H1 (cell line): ENCODE results near the gene PRKAG3. TPM values are rescaled to one million over a fixed set of nuclear protein-coding genes. Genes with fewer than 3 reads are reported as not detected.

Experiments used
- CTCF ChIA-PET: fragments of 300-600 bp; sonication (Branson Sonifier 250); formaldehyde crosslinking; loops from one replicate; lab custom pipeline; 2021; ENCODE audit not compliant: partially characterized antibody; lab: Charles Lee
- POLR2A ChIA-PET: fragments of 300-600 bp; sonication (Branson Sonifier 250); formaldehyde crosslinking; loops from one replicate; lab custom pipeline; 2021; ENCODE audit warnings: inconsistent platforms; ENCODE audit not compliant: partially characterized antibody; lab: Charles Lee
- DNase-seq, 2 experiments: peaks; one replicate each; pipeline versions ENCODE4 v3.0.0 to v3.0.0-alpha.2; 2010 to 2022; ENCODE audit warnings: low spot score in 2 of 2, low read depth in 1 of 2, mixed read lengths in 1 of 2
- FAIRE-seq: peaks from 2 replicates; lab custom pipeline; 2011; peaks lifted over from hg19 to GRCh38; lab: Jason Lieb, UNC
- H2AFZ ChIP-seq: 2 replicates; pipeline ENCODE4 v1.8.1; 2012; ENCODE audit warnings: low read length, inconsistent platforms
- H2AK5ac ChIP-seq: 2 replicates; pipeline ENCODE4 v1.6.1; 2013; ENCODE audit warnings: low read depth, low read length
- H2BK120ac ChIP-seq: replicated peaks from 2 replicates; pipeline ENCODE3; 2013; ENCODE audit warnings: low read depth, low read length, inconsistent platforms
- H2BK12ac ChIP-seq: 2 replicates; pipeline ENCODE4 v1.6.1; 2013; ENCODE audit warnings: low read depth, low read length
- H2BK15ac ChIP-seq: 2 replicates; pipeline ENCODE4 v1.6.1; 2013; ENCODE audit warnings: low read length
- H2BK20ac ChIP-seq: 2 replicates; pipeline ENCODE4 v1.6.1; 2013; ENCODE audit warnings: low read length
- H2BK5ac ChIP-seq: 2 replicates; pipeline ENCODE4 v1.6.1; 2013; ENCODE audit warnings: low read depth, low read length
- H3K14ac ChIP-seq: 2 replicates; pipeline ENCODE4 v1.6.1; 2013; ENCODE audit warnings: inconsistent platforms; ENCODE audit not compliant: insufficient read length
- H3K18ac ChIP-seq: 2 replicates; pipeline ENCODE4 v1.6.1; 2013; ENCODE audit warnings: low read length; ENCODE audit errors: extremely low read depth
- H3K23ac ChIP-seq: 2 replicates; pipeline ENCODE4 v1.6.1; 2013; ENCODE audit warnings: inconsistent platforms; ENCODE audit not compliant: insufficient read length
- H3K23me2 ChIP-seq: 2 replicates; pipeline ENCODE4 v1.6.1; 2013; ENCODE audit warnings: low read depth, low read length
- H3K27ac ChIP-seq: 2 replicates; pipeline ENCODE4 v1.6.1; 2011; ENCODE audit warnings: low read depth, low read length, inconsistent platforms
- H3K27me3 ChIP-seq, 4 experiments: replicated peaks in 1 of 4; 1 replicate in 1 of 4; 2 replicates in 3 of 4; pipeline versions ENCODE4 v1.6.1 to v1.8.1; 2011 to 2013; ENCODE audit warnings: low read length in 3 of 4, mild to moderate bottlenecking in 3 of 4, inconsistent platforms in 2 of 4, mixed read lengths in 2 of 4, moderate library complexity in 1 of 4; ENCODE audit not compliant: control insufficient read depth in 3 of 4, insufficient read depth in 3 of 4; ENCODE audit errors: extremely low read depth in 1 of 4
- H3K36me3 ChIP-seq, 4 experiments: 2 replicates each; pipeline versions ENCODE4 v1.6.1 to v1.8.1; 2011 to 2013; ENCODE audit warnings: mild to moderate bottlenecking in 4 of 4, low read length in 3 of 4, moderate library complexity in 2 of 4, control low read depth in 1 of 4, inconsistent platforms in 1 of 4; ENCODE audit not compliant: insufficient read depth in 4 of 4, control insufficient read depth in 2 of 4
- H3K4ac ChIP-seq: replicated peaks from 2 replicates; pipeline ENCODE3; 2013; ENCODE audit warnings: low read length, low read depth, mixed read lengths, inconsistent platforms; ENCODE audit not compliant: insufficient read length
- H3K4me1 ChIP-seq, 4 experiments: replicated peaks in 1 of 4; 1 replicate in 1 of 4; 2 replicates in 3 of 4; pipeline versions ENCODE4 v1.6.1 to v1.8.1; 2011 to 2013; ENCODE audit warnings: low read length in 3 of 4, inconsistent platforms in 2 of 4, mixed read lengths in 1 of 4; ENCODE audit not compliant: insufficient read depth in 4 of 4, control insufficient read depth in 3 of 4
- H3K4me2 ChIP-seq, 2 experiments: 2 replicates each; pipeline versions ENCODE4 v1.6.1 to v1.8.1; 2011 to 2013; ENCODE audit warnings: low read depth in 2 of 2, low read length in 2 of 2, control low read depth in 1 of 2, inconsistent platforms in 1 of 2, mild to moderate bottlenecking in 1 of 2; ENCODE audit not compliant: insufficient read depth in 1 of 2
- H3K4me3 ChIP-seq, 4 experiments: fragments of 200-600, 300-600 bp in 1 of 4; sonication (generic), shearing (Covaris generic), sonication (Bioruptor Twin) in 1 of 4; 2 replicates each; pipeline versions ENCODE4 v1.5.1 to v1.8.1; 2011 to 2016; ENCODE audit warnings: low read length in 4 of 4, low read depth in 3 of 4, control low read depth in 2 of 4, inconsistent platforms in 2 of 4, mild to moderate bottlenecking in 2 of 4, mixed read lengths in 1 of 4, moderate library complexity in 1 of 4; ENCODE audit not compliant: insufficient read depth in 2 of 4; ENCODE audit errors: extremely low read depth in 1 of 4
- H3K56ac ChIP-seq: replicated peaks from 2 replicates; pipeline ENCODE3; 2013; ENCODE audit warnings: low read depth, mild to moderate bottlenecking, mixed read lengths, low read length, inconsistent platforms; ENCODE audit not compliant: insufficient read length
- H3K79me1 ChIP-seq: 2 replicates; pipeline ENCODE4 v1.6.1; 2013; ENCODE audit warnings: low read depth, low read length, control low read depth
- H3K79me2 ChIP-seq, 2 experiments: 2 replicates each; pipeline versions ENCODE4 v1.6.1 to v1.8.1; 2012 to 2013; ENCODE audit warnings: low read length in 2 of 2, mild to moderate bottlenecking in 2 of 2, inconsistent platforms in 1 of 2; ENCODE audit not compliant: insufficient read depth in 2 of 2, control insufficient read depth in 1 of 2
- H3K9ac ChIP-seq, 4 experiments: replicated peaks in 1 of 4; 1 replicate in 1 of 4; 2 replicates in 3 of 4; pipeline versions ENCODE4 v1.6.1 to v1.8.1; 2011 to 2013; ENCODE audit warnings: low read depth in 3 of 4, low read length in 3 of 4, control low read depth in 2 of 4, mild to moderate bottlenecking in 2 of 4, moderate library complexity in 2 of 4, inconsistent platforms in 1 of 4; ENCODE audit errors: extremely low read depth in 1 of 4
- H3K9me3 ChIP-seq, 2 experiments: 2 replicates each; pipeline versions ENCODE4 v1.6.1 to v1.8.1; 2012 to 2013; ENCODE audit warnings: mild to moderate bottlenecking in 2 of 2, moderate library complexity in 2 of 2, control low read depth in 1 of 2, inconsistent platforms in 1 of 2, low read depth in 1 of 2, low read length in 1 of 2, mixed read lengths in 1 of 2; ENCODE audit not compliant: insufficient read depth in 2 of 2
- H4K20me1 ChIP-seq, 2 experiments: replicated peaks in 1 of 2; 2 replicates each; pipeline versions ENCODE3 to v1.8.1; 2011 to 2013; ENCODE audit warnings: inconsistent platforms in 2 of 2, low read length in 2 of 2, mild to moderate bottlenecking in 1 of 2; ENCODE audit not compliant: insufficient read depth in 2 of 2, control insufficient read depth in 1 of 2
- H4K5ac ChIP-seq: 2 replicates; pipeline ENCODE4 v1.6.1; 2013; ENCODE audit warnings: low read length, low read depth, mixed read lengths, inconsistent platforms; ENCODE audit not compliant: insufficient read length
- H4K8ac ChIP-seq: 2 replicates; pipeline ENCODE4 v1.8.0; 2013; ENCODE audit warnings: mild to moderate bottlenecking, moderate library complexity, low read length, inconsistent platforms; ENCODE audit not compliant: insufficient read depth; ENCODE audit errors: extremely low read depth
- H4K91ac ChIP-seq: replicated peaks from 2 replicates; pipeline ENCODE3; 2013; ENCODE audit warnings: low read length, mixed read lengths, inconsistent platforms; ENCODE audit not compliant: insufficient read length
- HDAC6 ChIP-seq: IDR thresholded peaks from one replicate; pipeline ENCODE4 v1.7.1; 2012; ENCODE audit warnings: low read depth, mild to moderate bottlenecking, inconsistent platforms, low read length, moderate library complexity
- JUND ChIP-seq: IDR thresholded peaks from 2 replicates; pipeline ENCODE4 v1.6.1; 2011; ENCODE audit warnings: mild to moderate bottlenecking, improper control_type of control experiment, low read length
- POLR2AphosphoS5 ChIP-seq: IDR thresholded peaks from 2 replicates; pipeline ENCODE4 v1.6.1; 2011; ENCODE audit warnings: low read depth, low read length
- TAF7 ChIP-seq: optimal IDR thresholded peaks from 2 replicates; pipeline ENCODE3; 2011; ENCODE audit warnings: low read depth, mild to moderate bottlenecking, inconsistent platforms, low read length, moderate library complexity, borderline replicate concordance
- WGBS, 2 experiments: shearing (Covaris generic) in 1 of 2; methylation state at CpG; one replicate each; pipeline versions ENCODE4 v1.1.6 to v1.1.7; 2013 to 2015; ENCODE audit warnings: low lambda C conversion rate in 2 of 2, mixed read lengths in 2 of 2, inconsistent platforms in 1 of 2, low coverage in 1 of 2, missing lambda C conversion rate in 1 of 2; ENCODE audit not compliant: insufficient replicate concordance in 2 of 2, insufficient coverage in 1 of 2, insufficient read length in 1 of 2; ENCODE audit errors: extremely low coverage in 1 of 2, missing lambda C conversion rate in 1 of 2; 5-methylcytosine and 5-hydroxymethylcytosine counted together
- polyA plus RNA-seq, 7 experiments: library from polyadenylated mRNA; depleted of rRNA in 3 of 7; stranded (reverse) in 5 of 7; unstranded in 2 of 7; fragments of >200 nt in 5 of 7; fragments of 200-250 nt in 2 of 7; gene quantifications; 1 replicate in 5 of 7; 2 replicates in 1 of 7; 4 replicates in 1 of 7; pipeline versions ENCODE4 v1.2.1 to v1.2.3, GENCODE V29; 2011 to 2013; ENCODE audit warnings: missing spikeins in 2 of 7, mixed read lengths in 2 of 7
- total RNA-seq: library from RNA; stranded (reverse); fragmentation: NEBNext Ultra II Directional; extraction: Animal tissue kit (Norgen Biotek cat#: 25700); gene quantifications from 2 replicates; pipeline ENCODE4 v1.2.1, GENCODE V29; 2021

Gene PRKAG3
- total and polyA plus RNA-seq, 2 of the 8 experiments (the other 6 are each of a cell fraction or from before 2014, with no cell fraction given) = not detected

DNA sequence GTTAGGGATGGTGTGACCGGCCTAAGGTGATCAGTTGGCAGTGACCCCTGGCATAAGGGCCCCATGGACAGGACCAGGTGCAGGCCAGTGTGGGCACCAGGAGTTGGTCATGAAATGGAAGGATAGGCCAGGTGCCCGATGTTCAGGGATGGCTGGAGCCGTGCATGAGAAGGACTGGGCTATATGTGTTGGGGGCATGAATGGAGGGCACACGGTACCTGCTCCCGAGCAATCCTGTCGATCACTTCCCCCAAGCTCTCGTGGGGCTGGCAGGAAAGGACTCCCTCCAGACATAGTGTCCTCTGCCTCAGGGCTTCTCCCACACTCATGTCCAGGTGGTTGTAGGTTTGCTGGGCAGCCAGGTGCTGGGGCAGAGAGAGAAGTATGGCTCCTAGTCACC lies 7.6 kb downstream of the PRKAG3 start:
- Histone ChIP-seq H2BK5ac (no peak overlapping the region), H2BK120ac (no peak overlapping the region), H3K4me2 (no peak overlapping the region), H2BK15ac (no peak overlapping the region), H3K9ac (no peak overlapping the region), H3K4ac (no peak overlapping the region), H3K4me3 (no peak overlapping the region), H2BK12ac (no peak overlapping the region), H4K8ac (no peak overlapping the region), H3K79me2 (no peaks in the 10 kb centered on the region), H4K5ac (no peak overlapping the region), H3K4me1 (no peaks in the 10 kb centered on the region; a peak in 1 of 7 replicates), H3K36me3 (no peaks in the 10 kb centered on the region), H2BK20ac (no peak overlapping the region), H3K56ac (no peak overlapping the region), H4K91ac (no peak overlapping the region), H3K18ac (no peak overlapping the region), H3K27ac (no peak overlapping the region), H2AFZ (no peak overlapping the region), H3K14ac (no peak overlapping the region), H3K79me1 (no peaks in the 10 kb centered on the region; the same call in 1 of the 2 replicates), H2AK5ac (no peak overlapping the region), H3K23ac (no peak overlapping the region), H3K9me3 (no peaks in the 10 kb centered on the region), H3K27me3 (no peaks in the 10 kb centered on the region), H3K23me2 (no peaks in the 10 kb centered on the region), H4K20me1 (no peaks in the 10 kb centered on the region)
- FAIRE-seq (no peak), DNase-seq (no peak)
- no peak for TF ChIP-seq JUND
- no peak for TF ChIP-seq HDAC6
- TF ChIP-seq POLR2AphosphoS5 = no peak
- no peak for TF ChIP-seq TAF7
- WGBS, 2 experiments = 87% methylated on average over 7 of the region's 7 CpGs; no CpG with 5 or more reads in 1 of the 2 experiments
- ChIA-PET POLR2A (no interaction called here), CTCF (interaction anchor here (0.6 kb wide), 1 partner anchor 68 kb away, joined by 3 read pairs; no protein-coding TSS in a partner anchor)
